Activated T-helper 1 cell treated with anti-CD3 and anti-CD28 coated beads, Interleukin-2, amount 50 U/mL, for 16 hours (primary cell): ENCODE measurements around the gene SYNE2.
"Not testable (repeated sequence)": the region's sequence is repeated elsewhere in the genome, so short reads cannot be mapped to it uniquely, and the experiment has no call there.

Experiments used
- DNase-seq, 2 donors: peaks; one replicate each; pipeline ENCODE4 v3.0.0-alpha.2; 2020; ENCODE audit warnings: low read depth in 1 of 2, low spot score in 1 of 2

Gene SYNE2

GRCh38 chr14:63852817-63853731, at the start of gene SYNE2:
TSS of gene SYNE2 (plus strand) at chr14:63853004. CDS start at chr14:63909149, 56,145 bp downstream.
- peak; percentile 61 to 73 for DNase-seq

- not testable (repeated sequence) for DNase-seq
These were observed 49.5 kb upstream of the SYNE2 start for GRCh38 chr14:63803221-63803791.

- DNase-seq = not testable (repeated sequence)
These were observed 46.7 kb upstream of the SYNE2 start for GRCh38 chr14:63806064-63806463.

- not testable (repeated sequence) for DNase-seq
These were observed 41.1 kb upstream of the SYNE2 start for GRCh38 chr14:63811692-63812091.

- no peak for DNase-seq
These were observed 19.1 kb upstream of the SYNE2 start for GRCh38 chr14:63833728-63834127.

- DNase-seq = peak; percentile 20 to 48
These were observed 11.8 kb upstream of the SYNE2 start for GRCh38 chr14:63840981-63841380.

- DNase-seq = no peak
These were observed 9.0 kb upstream of the SYNE2 start for GRCh38 chr14:63843796-63844195.

GRCh38 chr14:63848890-63849289, 3.9 kb upstream of the SYNE2 start:
- no peak for DNase-seq

- no peak for DNase-seq
These were observed 460 bp upstream of the SYNE2 start for GRCh38 chr14:63852271-63852816.

- DNase-seq = peak; percentile 20 to 35
These were observed 1.1 kb downstream of the SYNE2 start for GRCh38 chr14:63853831-63854293.

- no peak for DNase-seq
These were observed 1.5 kb downstream of the SYNE2 start for GRCh38 chr14:63854330-63854729.

- no peak for DNase-seq
These were observed 2.5 kb downstream of the SYNE2 start for GRCh38 chr14:63855281-63855680.

GRCh38 chr14:63857466-63858030, 4.7 kb downstream of the SYNE2 start:
- peak in 1 of 2 donors; percentile 17 for DNase-seq

- DNase-seq = no peak
These were observed 7.3 kb downstream of the SYNE2 start for GRCh38 chr14:63860146-63860545.

- no peak for DNase-seq
These were observed 9.4 kb downstream of the SYNE2 start for GRCh38 chr14:63862163-63862562.

GRCh38 chr14:63863004-63863403, 10.2 kb downstream of the SYNE2 start:
- no peak for DNase-seq

- not testable (repeated sequence) for DNase-seq
These were observed 12.0 kb downstream of the SYNE2 start for GRCh38 chr14:63864775-63865174.

- no peak for DNase-seq
These were observed 15.4 kb downstream of the SYNE2 start for GRCh38 chr14:63867933-63868921.

- not testable (repeated sequence) for DNase-seq
These were observed 17.3 kb downstream of the SYNE2 start for GRCh38 chr14:63869940-63870752.

- DNase-seq = not testable (repeated sequence)
These were observed 17.9 kb downstream of the SYNE2 start for GRCh38 chr14:63870753-63871037.
